Tibial nerve (tissue), 4 donors: ENCODE measurements around the gene HDAC6.

Experiments used
- EP300 ChIP-seq, 2 donors: sonication (generic); formaldehyde crosslinking; IDR thresholded peaks; one replicate each; pipeline ENCODE4 v1.6.1; 2017; ENCODE audit warnings: antibody characterized with exemption in 2 of 2, mild to moderate bottlenecking in 1 of 2
- POLR2A ChIP-seq, 2 donors: fragments of 450-650 bp; IDR thresholded peaks; one replicate each; pipeline ENCODE4 v1.6.1; 2017; ENCODE audit warnings: antibody characterized with exemption in 2 of 2, mild to moderate bottlenecking in 2 of 2, moderate library complexity in 2 of 2
- TF ChIP-seq, protein P1 (sequence below), 5 experiments: fragments of 200-600 bp in 3 of 5; fragments of 450-650 bp in 2 of 5; sonication (generic) in 3 of 5; IDR thresholded peaks; one replicate each; pipeline ENCODE4 v1.5.1; 2016 to 2019; ENCODE audit warnings: antibody characterized with exemption in 5 of 5, mild to moderate bottlenecking in 3 of 5, moderate library complexity in 2 of 5

DNA sequence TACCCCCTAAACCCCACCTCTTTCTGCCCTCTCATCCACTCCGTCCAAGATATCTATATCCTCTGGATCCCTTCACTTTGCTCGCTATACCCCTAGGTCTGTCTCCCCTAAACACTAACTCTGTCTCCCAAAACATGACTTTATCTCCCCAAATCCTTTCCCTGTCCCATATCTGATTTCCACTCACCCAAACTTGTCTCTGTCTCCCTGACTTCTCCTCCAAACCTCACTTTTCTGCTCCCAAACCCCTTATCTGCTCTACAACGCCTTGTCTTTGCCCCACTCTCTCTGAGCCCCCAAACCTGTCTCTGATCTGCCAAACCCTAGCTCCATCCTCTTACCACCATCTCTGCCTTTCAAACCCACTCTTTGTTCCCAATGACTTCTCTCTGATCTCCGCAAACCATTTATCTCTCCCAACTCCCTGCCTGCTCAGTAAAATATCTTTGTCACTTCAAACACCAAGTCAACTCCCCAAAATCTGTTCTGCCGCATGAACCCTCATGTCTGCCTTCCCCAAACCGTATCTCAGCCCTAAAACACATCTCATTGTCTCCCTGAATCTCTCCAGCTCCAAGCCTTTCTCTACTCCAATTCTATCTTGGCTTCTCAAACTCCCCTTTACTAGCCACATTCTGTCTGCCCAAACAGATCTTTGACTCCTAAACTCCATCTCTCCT, 14.9 kb upstream of the HDAC6 start:
- TF ChIP-seq POLR2A (IDR thresholded peaks at IDR 0.05) (no peak), EP300 (IDR thresholded peaks at IDR 0.05) (no peak)
- TF ChIP-seq, protein P1, sequence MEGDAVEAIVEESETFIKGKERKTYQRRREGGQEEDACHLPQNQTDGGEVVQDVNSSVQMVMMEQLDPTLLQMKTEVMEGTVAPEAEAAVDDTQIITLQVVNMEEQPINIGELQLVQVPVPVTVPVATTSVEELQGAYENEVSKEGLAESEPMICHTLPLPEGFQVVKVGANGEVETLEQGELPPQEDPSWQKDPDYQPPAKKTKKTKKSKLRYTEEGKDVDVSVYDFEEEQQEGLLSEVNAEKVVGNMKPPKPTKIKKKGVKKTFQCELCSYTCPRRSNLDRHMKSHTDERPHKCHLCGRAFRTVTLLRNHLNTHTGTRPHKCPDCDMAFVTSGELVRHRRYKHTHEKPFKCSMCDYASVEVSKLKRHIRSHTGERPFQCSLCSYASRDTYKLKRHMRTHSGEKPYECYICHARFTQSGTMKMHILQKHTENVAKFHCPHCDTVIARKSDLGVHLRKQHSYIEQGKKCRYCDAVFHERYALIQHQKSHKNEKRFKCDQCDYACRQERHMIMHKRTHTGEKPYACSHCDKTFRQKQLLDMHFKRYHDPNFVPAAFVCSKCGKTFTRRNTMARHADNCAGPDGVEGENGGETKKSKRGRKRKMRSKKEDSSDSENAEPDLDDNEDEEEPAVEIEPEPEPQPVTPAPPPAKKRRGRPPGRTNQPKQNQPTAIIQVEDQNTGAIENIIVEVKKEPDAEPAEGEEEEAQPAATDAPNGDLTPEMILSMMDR (IDR thresholded peaks at IDR 0.05): no peak
